ENCODE measurements around the gene LRP1B.

The LRP1B gene

GRCh38 chr2:141653184-141653583, 477.6 kb downstream of the LRP1B start:
- H3K4me3 ChIP-seq (ENCODE audit: low read length, poor library complexity, severe bottlenecking) = no peak overlapping the region
- H3K9me3 ChIP-seq (ENCODE audit: insufficient read depth, low read depth, low read length) = no peaks in the 10 kb centered on the region
- H3K79me2 ChIP-seq (ENCODE audit: insufficient read depth, low read length) = no peaks in the 10 kb centered on the region
- TF ChIP-seq, protein P1, sequence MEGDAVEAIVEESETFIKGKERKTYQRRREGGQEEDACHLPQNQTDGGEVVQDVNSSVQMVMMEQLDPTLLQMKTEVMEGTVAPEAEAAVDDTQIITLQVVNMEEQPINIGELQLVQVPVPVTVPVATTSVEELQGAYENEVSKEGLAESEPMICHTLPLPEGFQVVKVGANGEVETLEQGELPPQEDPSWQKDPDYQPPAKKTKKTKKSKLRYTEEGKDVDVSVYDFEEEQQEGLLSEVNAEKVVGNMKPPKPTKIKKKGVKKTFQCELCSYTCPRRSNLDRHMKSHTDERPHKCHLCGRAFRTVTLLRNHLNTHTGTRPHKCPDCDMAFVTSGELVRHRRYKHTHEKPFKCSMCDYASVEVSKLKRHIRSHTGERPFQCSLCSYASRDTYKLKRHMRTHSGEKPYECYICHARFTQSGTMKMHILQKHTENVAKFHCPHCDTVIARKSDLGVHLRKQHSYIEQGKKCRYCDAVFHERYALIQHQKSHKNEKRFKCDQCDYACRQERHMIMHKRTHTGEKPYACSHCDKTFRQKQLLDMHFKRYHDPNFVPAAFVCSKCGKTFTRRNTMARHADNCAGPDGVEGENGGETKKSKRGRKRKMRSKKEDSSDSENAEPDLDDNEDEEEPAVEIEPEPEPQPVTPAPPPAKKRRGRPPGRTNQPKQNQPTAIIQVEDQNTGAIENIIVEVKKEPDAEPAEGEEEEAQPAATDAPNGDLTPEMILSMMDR (conservative IDR thresholded peaks at IDR 0.05; ENCODE audit: low read length) = no peak
- TF ChIP-seq EZH2phosphoT487 (IDR thresholded peaks at IDR 0.05; ENCODE audit: borderline replicate concordance) = no peak
- no peaks in the 10 kb centered on the region for H3K9me2 ChIP-seq (replicated peaks; ENCODE audit: low read depth, low read length)
- no peaks in the 10 kb centered on the region for H3F3A ChIP-seq (ENCODE audit: low read depth)
- H3K9ac ChIP-seq (ENCODE audit: low read depth, low read length, poor library complexity, severe bottlenecking) = no peak overlapping the region
- no peaks in the 10 kb centered on the region for H4K20me1 ChIP-seq (ENCODE audit: insufficient read depth, low read length, poor library complexity, severe bottlenecking)
- no peaks in the 10 kb centered on the region for H3K4me1 ChIP-seq (ENCODE audit: insufficient read depth, low read length, poor library complexity, severe bottlenecking)
- no peak overlapping the region for H3K4me2 ChIP-seq (ENCODE audit: low read depth, low read length, poor library complexity, severe bottlenecking)
- H3K36me3 ChIP-seq (ENCODE audit: insufficient read depth, low read length) = no peaks in the 10 kb centered on the region
- H2AFZ ChIP-seq (ENCODE audit: low read length) = no peak overlapping the region
- no peaks in the 10 kb centered on the region for H3K27me3 ChIP-seq (ENCODE audit: insufficient read depth, low read length, poor library complexity, severe bottlenecking)

GRCh38 chr2:141652308-141652707, 478.5 kb downstream of the LRP1B start:
- H3K27me3 ChIP-seq (ENCODE audit: insufficient read depth, low read length, poor library complexity, severe bottlenecking) = no peaks in the 10 kb centered on the region

DNA sequence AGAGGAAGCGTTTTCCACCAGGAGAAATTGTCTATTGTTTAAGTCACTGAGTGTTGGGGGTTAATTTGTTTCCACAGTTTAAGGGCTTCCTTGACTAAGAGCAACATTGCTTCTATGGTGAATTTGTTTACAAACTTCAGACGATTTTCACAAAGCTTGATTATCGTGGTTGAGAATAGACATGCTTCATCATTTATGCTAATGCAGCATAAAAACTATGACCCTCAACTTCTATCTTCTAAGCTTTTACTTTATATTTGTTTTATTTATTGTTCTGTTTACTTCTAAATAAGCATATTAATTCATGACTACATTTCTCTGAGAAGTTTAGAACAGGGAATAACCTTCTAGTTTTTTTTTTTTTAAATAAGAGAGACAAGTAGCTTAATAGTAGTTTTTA, 483.5 kb downstream of the LRP1B start:
- Histone ChIP-seq H3K4me2 (ENCODE audit: low read depth, low read length, poor library complexity, severe bottlenecking) (no peak overlapping the region), H3K4me1 (ENCODE audit: insufficient read depth, low read length, poor library complexity, severe bottlenecking) (no peaks in the 10 kb centered on the region)
- TF ChIP-seq, protein P1 (conservative IDR thresholded peaks at IDR 0.05; ENCODE audit: low read length) = no peak
- no peak for TF ChIP-seq EZH2phosphoT487 (IDR thresholded peaks at IDR 0.05; ENCODE audit: borderline replicate concordance)

More at GRCh38 chr2:141652308-141652707, 478.5 kb downstream of the LRP1B start:
- no peak overlapping the region for H3K4me2 ChIP-seq (ENCODE audit: low read depth, low read length, poor library complexity, severe bottlenecking)
- no peak overlapping the region for H3K9ac ChIP-seq (ENCODE audit: low read depth, low read length, poor library complexity, severe bottlenecking)
- no peaks in the 10 kb centered on the region for H3K79me2 ChIP-seq (ENCODE audit: insufficient read depth, low read length)
- TF ChIP-seq, protein P1 (conservative IDR thresholded peaks at IDR 0.05; ENCODE audit: low read length) = no peak
- no peak for TF ChIP-seq EZH2phosphoT487 (IDR thresholded peaks at IDR 0.05; ENCODE audit: borderline replicate concordance)
- no peaks in the 10 kb centered on the region for H3F3A ChIP-seq (ENCODE audit: low read depth)
- no peaks in the 10 kb centered on the region for H3K9me3 ChIP-seq (ENCODE audit: insufficient read depth, low read depth, low read length)
- no peak overlapping the region for H3K4me3 ChIP-seq (ENCODE audit: low read length, poor library complexity, severe bottlenecking)
- H4K20me1 ChIP-seq (ENCODE audit: insufficient read depth, low read length, poor library complexity, severe bottlenecking) = no peaks in the 10 kb centered on the region
- H3K9me2 ChIP-seq (replicated peaks; ENCODE audit: low read depth, low read length) = no peaks in the 10 kb centered on the region
- H2AFZ ChIP-seq (ENCODE audit: low read length) = no peak overlapping the region
- no peaks in the 10 kb centered on the region for H3K4me1 ChIP-seq (ENCODE audit: insufficient read depth, low read length, poor library complexity, severe bottlenecking)
- no peaks in the 10 kb centered on the region for H3K36me3 ChIP-seq (ENCODE audit: insufficient read depth, low read length)

More for the DNA sequence above, 483.5 kb downstream of the LRP1B start:
- Histone ChIP-seq H3K36me3 (ENCODE audit: insufficient read depth, low read length) (no peaks in the 10 kb centered on the region), H3K9me3 (ENCODE audit: insufficient read depth, low read depth, low read length) (0 out of 2 replicates have a peak, but pooled peaks cover 2% of the 10 kb centered on the region), H2AFZ (ENCODE audit: low read length) (no peak overlapping the region), H3K27me3 (ENCODE audit: insufficient read depth, low read length, poor library complexity, severe bottlenecking) (no peaks in the 10 kb centered on the region), H3K4me3 (ENCODE audit: low read length, poor library complexity, severe bottlenecking) (no peak overlapping the region), H3K9me2 (replicated peaks; ENCODE audit: low read depth, low read length) (no peaks in the 10 kb centered on the region), H3K9ac (ENCODE audit: low read depth, low read length, poor library complexity, severe bottlenecking) (no peak overlapping the region), H3K79me2 (ENCODE audit: insufficient read depth, low read length) (no peaks in the 10 kb centered on the region), H4K20me1 (ENCODE audit: insufficient read depth, low read length, poor library complexity, severe bottlenecking) (no peaks in the 10 kb centered on the region), H3F3A (ENCODE audit: low read depth) (no peaks in the 10 kb centered on the region)
